ENCODE measurements around the gene RFT1.

DNA sequence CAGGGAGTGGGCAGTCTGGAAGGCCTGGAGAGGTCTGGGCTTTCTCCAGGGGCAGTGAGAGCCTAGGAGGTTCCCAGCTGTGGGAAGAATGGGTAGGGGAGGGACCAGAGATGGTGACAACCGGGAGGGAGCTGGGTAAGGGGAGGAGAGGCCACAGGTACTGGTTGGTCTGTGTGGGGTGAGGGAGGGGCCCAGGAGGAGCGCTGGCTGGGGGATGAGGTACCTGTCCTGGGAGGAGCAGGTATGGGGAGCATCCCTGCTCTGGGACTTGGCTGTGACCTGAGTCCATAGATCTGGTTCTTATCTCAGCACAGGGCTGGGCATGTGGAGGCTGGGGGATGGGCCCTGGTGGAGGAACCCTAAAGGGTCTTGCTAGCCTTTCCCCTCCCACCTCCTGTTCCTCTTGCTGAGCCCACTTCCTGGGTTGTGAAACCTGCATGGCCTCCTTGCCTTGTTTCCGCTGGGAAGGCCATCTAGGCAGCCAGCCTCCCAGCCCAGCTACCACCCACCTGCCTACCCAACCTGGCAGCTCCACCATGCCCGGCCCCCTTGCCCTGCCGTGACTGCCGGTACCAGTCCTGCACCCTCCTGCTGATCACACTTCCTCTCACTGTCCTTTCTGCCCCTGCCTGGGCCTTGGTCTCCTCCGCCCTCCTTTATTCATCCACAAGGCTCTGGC lies 41.7 kb upstream of the RFT1 start:
- TF ChIP-seq CTCF (IDR thresholded peaks at IDR 0.05; ENCODE audit: low read depth, low read length, poor library complexity, severe bottlenecking) (no peak), EZH2phosphoT487 (IDR thresholded peaks at IDR 0.05; ENCODE audit: borderline replicate concordance, low read length) (no peak)

Data from DOHH2 (cell line).